ENCODE data around the gene INTS4. TPM values are rescaled to one million over a fixed set of nuclear protein-coding genes. Genes with fewer than 3 reads are reported as not detected.
"Not testable (repeated sequence)": the region's sequence is repeated elsewhere in the genome, so short reads cannot be mapped to it uniquely, and the experiment has no call there.

Gene INTS4
- total RNA-seq, 2 donors from 2014 or later, result 22.7 to 30.9 TPM

DNA sequence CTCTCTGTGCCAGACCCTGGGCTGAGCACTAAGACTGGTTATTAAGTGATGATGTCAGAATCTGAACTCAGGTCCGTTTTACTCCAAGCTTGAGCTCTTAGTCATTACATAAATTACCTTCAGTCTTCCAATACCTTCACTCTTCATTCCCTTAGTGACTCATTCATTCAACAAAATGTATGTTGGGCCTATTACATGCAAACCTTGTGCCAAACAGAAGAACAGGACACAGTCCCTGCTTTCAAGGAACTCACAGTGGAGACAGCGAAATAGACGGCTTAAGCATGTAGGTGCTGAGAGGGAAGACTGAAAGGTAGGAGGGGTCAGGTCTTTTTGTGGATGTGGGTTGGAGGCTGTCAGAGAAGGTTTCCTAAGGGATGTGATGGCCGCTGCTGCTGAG, 25.3 kb upstream of the INTS4 start:
- 31 to 40% methylated on average over 4 of the region's 4 CpGs for WGBS, 2 donors
- ATAC-seq (no peak), DNase-seq (no peak)
- H3K4me1 ChIP-seq, result peaks cover 27% of the 10 kb centered on the region
- peak overlapping the region in 1 of 4 donors; percentile 9 for H3K27ac ChIP-seq
- no peak overlapping the region for H3K4me3 ChIP-seq
- H3K36me3 ChIP-seq (replicated peaks in 1 of 2; ENCODE audit: insufficient read depth in 1 of 2, low read depth in 2 of 2), result peaks cover 0 to 8% of the 10 kb centered on the region in 2 donors
- intact Hi-C loops (cut with DNase I), result no loop called here
- TF ChIP-seq POLR2A (IDR thresholded peaks at IDR 0.05) (no peak), CTCF (IDR thresholded peaks at IDR 0.05) (no peak)
- no peaks in the 10 kb centered on the region for H3K9me3 ChIP-seq
- H3K27me3 ChIP-seq, result no peaks in the 10 kb centered on the region

DNA sequence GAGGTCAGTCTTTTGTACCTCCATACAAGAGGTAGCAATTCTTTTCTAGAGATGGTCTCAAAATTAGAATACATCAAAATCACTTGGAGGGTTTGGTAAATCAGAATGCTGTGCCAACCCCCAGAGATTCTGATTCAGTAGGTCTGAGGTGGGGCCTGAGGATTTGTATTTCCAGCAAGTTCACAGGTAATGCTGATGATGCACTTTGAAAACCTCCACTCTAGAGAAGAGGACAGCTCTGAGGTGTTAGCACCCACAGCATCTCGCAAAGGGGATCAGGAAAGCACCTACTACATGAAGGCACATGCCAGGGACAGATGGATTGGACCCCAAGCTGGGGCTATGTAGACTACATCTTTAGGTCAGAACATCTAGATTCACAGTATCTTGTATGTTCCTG, 21.4 kb upstream of the INTS4 start:
- WGBS, 2 donors, result 85 to 86% methylated on average over 1 of the region's 1 CpG
- TF ChIP-seq POLR2A (IDR thresholded peaks at IDR 0.05) (no peak), CTCF (IDR thresholded peaks at IDR 0.05) (no peak)
- intact Hi-C loops (cut with DNase I), result no loop called here
- Histone ChIP-seq H3K4me1 (peaks cover 9% of the 10 kb centered on the region), H3K27me3 (no peaks in the 10 kb centered on the region), H3K4me3 (no peak overlapping the region), H3K36me3 (replicated peaks in 1 of 2; ENCODE audit: insufficient read depth in 1 of 2, low read depth in 2 of 2) (peaks cover 0 to 8% of the 10 kb centered on the region in 2 donors), H3K9me3 (no peaks in the 10 kb centered on the region), H3K27ac (no peak overlapping the region)
- ATAC-seq (no peak), DNase-seq (no peak)

GRCh38 chr11:78014937-78015520, 20.6 kb upstream of the INTS4 start:
- H3K4me1 ChIP-seq; H3K36me3 ChIP-seq (replicated peaks in 1 of 2; ENCODE audit: insufficient read depth in 1 of 2, low read depth in 2 of 2); DNase-seq; H3K27me3 ChIP-seq; ATAC-seq; H3K27ac ChIP-seq; H3K4me3 ChIP-seq; H3K9me3 ChIP-seq; intact Hi-C loops (cut with DNase I): not testable (repeated sequence)
- WGBS, 2 donors, result 63 to 73% methylated on average over 6 of the region's 6 CpGs

- ATAC-seq (no peak), DNase-seq (no peak)
- intact Hi-C loops (cut with DNase I), result no loop called here
- TF ChIP-seq CTCF (IDR thresholded peaks at IDR 0.05) (no peak), POLR2A (IDR thresholded peaks at IDR 0.05) (no peak)
- H3K27me3 ChIP-seq, result no peaks in the 10 kb centered on the region
- 51 to 53% methylated on average over 2 of the region's 2 CpGs for WGBS, 2 donors
- no peaks in the 10 kb centered on the region for H3K9me3 ChIP-seq
- no peaks in the 10 kb centered on the region for H3K4me1 ChIP-seq
- no peak overlapping the region for H3K4me3 ChIP-seq
- no peak overlapping the region for H3K27ac ChIP-seq
- peaks cover 0 to 4% of the 10 kb centered on the region in 2 donors for H3K36me3 ChIP-seq (replicated peaks in 1 of 2; ENCODE audit: insufficient read depth in 1 of 2, low read depth in 2 of 2)
These were observed 16.8 kb upstream of the INTS4 start for GRCh38 chr11:78011301-78011700.

GRCh38 chr11:78010755-78011154, 16.3 kb upstream of the INTS4 start:
- no peak overlapping the region for H3K4me3 ChIP-seq
- no peak overlapping the region for H3K27ac ChIP-seq
- no peak for DNase-seq
- intact Hi-C loops (cut with DNase I), result no loop called here
- no peak for TF ChIP-seq CTCF (IDR thresholded peaks at IDR 0.05)
- TF ChIP-seq POLR2A (IDR thresholded peaks at IDR 0.05), result no peak
- no peak for ATAC-seq
- H3K4me1 ChIP-seq, result no peaks in the 10 kb centered on the region
- H3K36me3 ChIP-seq (replicated peaks in 1 of 2; ENCODE audit: insufficient read depth in 1 of 2, low read depth in 2 of 2), result peaks cover 0 to 2% of the 10 kb centered on the region in 2 donors
- WGBS, 2 donors, result 88 to 89% methylated on average over 6 of the region's 6 CpGs
- no peaks in the 10 kb centered on the region for H3K27me3 ChIP-seq
- H3K9me3 ChIP-seq, result no peaks in the 10 kb centered on the region
